Astrocyte (in vitro differentiated cells and primary cell): Measurements from ENCODE around the gene DUSP21.

Experiments used
- EZH2 ChIP-seq: IDR thresholded peaks from 2 replicates; pipeline ENCODE4 v1.6.1; 2012; ENCODE audit warnings: mild to moderate bottlenecking, low read length, inconsistent platforms; ENCODE audit not compliant: insufficient read depth
- TF ChIP-seq, protein P1 (sequence below): IDR thresholded peaks from 2 replicates; pipeline ENCODE4 v1.5.1; 2011; ENCODE audit warnings: low read depth, mild to moderate bottlenecking, inconsistent platforms, low read length, moderate library complexity; ENCODE audit not compliant: insufficient read depth

GRCh38 chrX:44889824-44890223 lies 46.0 kb downstream of the DUSP21 start:
- TF ChIP-seq, protein P1, sequence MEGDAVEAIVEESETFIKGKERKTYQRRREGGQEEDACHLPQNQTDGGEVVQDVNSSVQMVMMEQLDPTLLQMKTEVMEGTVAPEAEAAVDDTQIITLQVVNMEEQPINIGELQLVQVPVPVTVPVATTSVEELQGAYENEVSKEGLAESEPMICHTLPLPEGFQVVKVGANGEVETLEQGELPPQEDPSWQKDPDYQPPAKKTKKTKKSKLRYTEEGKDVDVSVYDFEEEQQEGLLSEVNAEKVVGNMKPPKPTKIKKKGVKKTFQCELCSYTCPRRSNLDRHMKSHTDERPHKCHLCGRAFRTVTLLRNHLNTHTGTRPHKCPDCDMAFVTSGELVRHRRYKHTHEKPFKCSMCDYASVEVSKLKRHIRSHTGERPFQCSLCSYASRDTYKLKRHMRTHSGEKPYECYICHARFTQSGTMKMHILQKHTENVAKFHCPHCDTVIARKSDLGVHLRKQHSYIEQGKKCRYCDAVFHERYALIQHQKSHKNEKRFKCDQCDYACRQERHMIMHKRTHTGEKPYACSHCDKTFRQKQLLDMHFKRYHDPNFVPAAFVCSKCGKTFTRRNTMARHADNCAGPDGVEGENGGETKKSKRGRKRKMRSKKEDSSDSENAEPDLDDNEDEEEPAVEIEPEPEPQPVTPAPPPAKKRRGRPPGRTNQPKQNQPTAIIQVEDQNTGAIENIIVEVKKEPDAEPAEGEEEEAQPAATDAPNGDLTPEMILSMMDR: no peak
- no peak for TF ChIP-seq EZH2
